Panc1 (cell line): Measurements from ENCODE around the gene FRMD1. TPM values are rescaled to one million over a fixed set of nuclear protein-coding genes. Genes with fewer than 3 reads are reported as not detected.
A peak's percentile ranks its signal among the peaks of the same experiment; 100 is the strongest.

Source experiments
- ATAC-seq: fragments of 200-7000 bp; cut with Tn5 transposase; 2 replicates; pipeline ENCODE4 v1.9.1; 2020; ENCODE audit warnings: mild to moderate bottlenecking, moderate library complexity
- BruUV-seq: library from RNA; stranded (reverse); fragments of 400-500 nt; replicated peaks from 2 replicates; lab custom pipeline; 2021; lab: Mats Ljungman, UMichigan
- CTCF ChIA-PET: fragments of 300-600 bp; sonication (Branson Sonifier 250); formaldehyde crosslinking; loops from one replicate; lab custom pipeline; 2022; ENCODE audit warnings: antibody characterized with exemption; lab: Charles Lee
- POLR2A ChIA-PET: fragments of 300-600 bp; sonication (Branson Sonifier 250); formaldehyde crosslinking; loops from one replicate; lab custom pipeline; 2022; ENCODE audit warnings: antibody characterized with exemption; lab: Charles Lee
- DNase-seq: peaks from one replicate; pipeline ENCODE4 v3.0.0-alpha.2; 2010; ENCODE audit warnings: low read depth, low spot score
- H3K27ac ChIP-seq: 2 replicates; pipeline ENCODE4 v1.5.1; 2011; ENCODE audit warnings: mild to moderate bottlenecking, low read length, inconsistent platforms
- H3K27me3 ChIP-seq: fragments of 200-500 bp; sonication (Bioruptor generic); 2 replicates; pipeline ENCODE4 v1.6.0; 2014; ENCODE audit warnings: low read length, inconsistent platforms; ENCODE audit not compliant: control insufficient read depth, insufficient read depth
- H3K36me3 ChIP-seq: fragments of 200-500 bp; sonication (Bioruptor generic); 2 replicates; pipeline ENCODE4 v1.5.1; 2014; ENCODE audit warnings: inconsistent platforms, mild to moderate bottlenecking, low read length, moderate library complexity; ENCODE audit not compliant: control insufficient read depth, insufficient read depth
- H3K4me1 ChIP-seq: 2 replicates; pipeline ENCODE4 v1.5.1; 2011; ENCODE audit warnings: inconsistent platforms, mild to moderate bottlenecking, low read length, moderate library complexity; ENCODE audit not compliant: control insufficient read depth, insufficient read depth
- H3K4me3 ChIP-seq, 2 experiments: 2 replicates each; pipeline ENCODE4 v1.5.1; 2011 to 2012; ENCODE audit warnings: low read depth in 2 of 2, low read length in 2 of 2, mild to moderate bottlenecking in 2 of 2, inconsistent platforms in 1 of 2, moderate library complexity in 1 of 2
- H3K9me3 ChIP-seq: fragments of 200-500 bp; sonication (Bioruptor generic); 2 replicates; pipeline ENCODE4 v1.5.1; 2014; ENCODE audit warnings: low read depth, mild to moderate bottlenecking, inconsistent platforms, low read length, moderate library complexity; ENCODE audit not compliant: control insufficient read depth, insufficient read depth
- POLR2AphosphoS5 ChIP-seq: IDR thresholded peaks from 2 replicates; pipeline ENCODE4 v1.6.1; 2012; ENCODE audit warnings: mild to moderate bottlenecking, low read depth, low read length, moderate library complexity
- SIN3A ChIP-seq: IDR thresholded peaks from 2 replicates; pipeline ENCODE4 v1.6.1; 2012; ENCODE audit warnings: low read depth, mild to moderate bottlenecking, low read length, moderate library complexity, borderline replicate concordance; ENCODE audit not compliant: insufficient read depth
- TCF7L2 ChIP-seq: IDR thresholded peaks from 2 replicates; pipeline ENCODE4 v1.6.1; 2011; ENCODE audit warnings: mild to moderate bottlenecking, low read depth, low read length, inconsistent platforms
- in situ Hi-C: cut with HindIII; loops from 2 replicates; pipeline ENCODE4 v1.10.0; 2016; ENCODE audit warnings: low sequenced_read_pairs, low pct_unique_long_range_greater_than_20kb
- intact Hi-C: fragments of 100-400 bp; cut with micrococcal nuclease; formaldehyde crosslinking; loops from one replicate; pipeline ENCODE4 v1.10.0; 2022; ENCODE audit not compliant: unreplicated experiment
- total RNA-seq: library from RNA; stranded (reverse); gene quantifications from one replicate; pipeline ENCODE4 v1.2.1, GENCODE V29; 2021; ENCODE audit not compliant: unreplicated experiment
- TF ChIP-seq, protein P1 (sequence below): fragments of 450-650 bp; IDR thresholded peaks from 2 replicates; pipeline ENCODE4 v1.5.1; 2017; ENCODE audit warnings: mild to moderate bottlenecking
- TF ChIP-seq, protein P2 (sequence below), 2 experiments: IDR thresholded peaks; 2 replicates each; pipeline ENCODE4 v1.6.1; 2011 to 2012; ENCODE audit warnings: low read depth in 2 of 2, control low read depth in 1 of 2, low read length in 1 of 2, mild to moderate bottlenecking in 1 of 2, moderate library complexity in 1 of 2; ENCODE audit not compliant: insufficient read depth in 1 of 2

FRMD1 gene
- total RNA-seq, 1 experiment from 2014 or later = 0.15 TPM

DNA sequence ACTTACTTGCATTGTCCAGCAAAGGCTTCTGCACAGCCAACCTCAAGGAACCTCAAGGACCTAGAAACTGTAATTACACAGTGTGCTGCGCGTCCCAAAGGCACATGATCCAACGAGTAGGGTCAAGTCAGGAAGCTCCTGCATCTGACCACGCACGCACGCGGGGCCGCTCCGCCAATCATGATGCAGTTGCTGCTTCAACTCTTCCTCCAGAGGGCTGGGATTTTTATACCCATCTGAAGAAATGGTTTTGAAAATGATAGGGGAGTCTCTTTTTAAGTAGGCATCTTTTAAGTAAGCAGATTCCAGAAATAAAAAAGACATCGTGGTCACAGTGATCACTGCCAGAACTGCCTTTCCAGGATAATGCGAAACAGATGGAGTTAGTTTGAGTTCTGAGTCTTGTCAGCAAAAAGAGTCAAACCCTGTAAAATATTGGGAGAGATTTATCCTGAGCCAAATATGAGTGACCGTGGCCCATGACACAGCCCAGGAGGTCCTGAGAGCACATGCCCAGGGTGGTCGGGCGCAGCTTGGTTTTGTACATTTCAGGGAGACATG, 47.5 kb downstream of the FRMD1 start:
- Histone ChIP-seq H3K27me3 (no peaks in the 10 kb centered on the region), H3K4me3 (no peak overlapping the region), H3K4me1 (peaks cover 25% of the 10 kb centered on the region), H3K36me3 (no peaks in the 10 kb centered on the region), H3K9me3 (no peaks in the 10 kb centered on the region), H3K27ac (peak overlapping the region; percentile 55; the same call in 1 of the 2 replicates)
- ATAC-seq (no peak), DNase-seq (no peak)
- intact Hi-C loops = no loop called here
- no TSS peak for BruUV-seq
- TF ChIP-seq POLR2AphosphoS5 (no peak), SIN3A (no peak), TCF7L2 (no peak)
- TF ChIP-seq, protein P1, sequence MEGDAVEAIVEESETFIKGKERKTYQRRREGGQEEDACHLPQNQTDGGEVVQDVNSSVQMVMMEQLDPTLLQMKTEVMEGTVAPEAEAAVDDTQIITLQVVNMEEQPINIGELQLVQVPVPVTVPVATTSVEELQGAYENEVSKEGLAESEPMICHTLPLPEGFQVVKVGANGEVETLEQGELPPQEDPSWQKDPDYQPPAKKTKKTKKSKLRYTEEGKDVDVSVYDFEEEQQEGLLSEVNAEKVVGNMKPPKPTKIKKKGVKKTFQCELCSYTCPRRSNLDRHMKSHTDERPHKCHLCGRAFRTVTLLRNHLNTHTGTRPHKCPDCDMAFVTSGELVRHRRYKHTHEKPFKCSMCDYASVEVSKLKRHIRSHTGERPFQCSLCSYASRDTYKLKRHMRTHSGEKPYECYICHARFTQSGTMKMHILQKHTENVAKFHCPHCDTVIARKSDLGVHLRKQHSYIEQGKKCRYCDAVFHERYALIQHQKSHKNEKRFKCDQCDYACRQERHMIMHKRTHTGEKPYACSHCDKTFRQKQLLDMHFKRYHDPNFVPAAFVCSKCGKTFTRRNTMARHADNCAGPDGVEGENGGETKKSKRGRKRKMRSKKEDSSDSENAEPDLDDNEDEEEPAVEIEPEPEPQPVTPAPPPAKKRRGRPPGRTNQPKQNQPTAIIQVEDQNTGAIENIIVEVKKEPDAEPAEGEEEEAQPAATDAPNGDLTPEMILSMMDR = no peak
- TF ChIP-seq, protein P2, sequence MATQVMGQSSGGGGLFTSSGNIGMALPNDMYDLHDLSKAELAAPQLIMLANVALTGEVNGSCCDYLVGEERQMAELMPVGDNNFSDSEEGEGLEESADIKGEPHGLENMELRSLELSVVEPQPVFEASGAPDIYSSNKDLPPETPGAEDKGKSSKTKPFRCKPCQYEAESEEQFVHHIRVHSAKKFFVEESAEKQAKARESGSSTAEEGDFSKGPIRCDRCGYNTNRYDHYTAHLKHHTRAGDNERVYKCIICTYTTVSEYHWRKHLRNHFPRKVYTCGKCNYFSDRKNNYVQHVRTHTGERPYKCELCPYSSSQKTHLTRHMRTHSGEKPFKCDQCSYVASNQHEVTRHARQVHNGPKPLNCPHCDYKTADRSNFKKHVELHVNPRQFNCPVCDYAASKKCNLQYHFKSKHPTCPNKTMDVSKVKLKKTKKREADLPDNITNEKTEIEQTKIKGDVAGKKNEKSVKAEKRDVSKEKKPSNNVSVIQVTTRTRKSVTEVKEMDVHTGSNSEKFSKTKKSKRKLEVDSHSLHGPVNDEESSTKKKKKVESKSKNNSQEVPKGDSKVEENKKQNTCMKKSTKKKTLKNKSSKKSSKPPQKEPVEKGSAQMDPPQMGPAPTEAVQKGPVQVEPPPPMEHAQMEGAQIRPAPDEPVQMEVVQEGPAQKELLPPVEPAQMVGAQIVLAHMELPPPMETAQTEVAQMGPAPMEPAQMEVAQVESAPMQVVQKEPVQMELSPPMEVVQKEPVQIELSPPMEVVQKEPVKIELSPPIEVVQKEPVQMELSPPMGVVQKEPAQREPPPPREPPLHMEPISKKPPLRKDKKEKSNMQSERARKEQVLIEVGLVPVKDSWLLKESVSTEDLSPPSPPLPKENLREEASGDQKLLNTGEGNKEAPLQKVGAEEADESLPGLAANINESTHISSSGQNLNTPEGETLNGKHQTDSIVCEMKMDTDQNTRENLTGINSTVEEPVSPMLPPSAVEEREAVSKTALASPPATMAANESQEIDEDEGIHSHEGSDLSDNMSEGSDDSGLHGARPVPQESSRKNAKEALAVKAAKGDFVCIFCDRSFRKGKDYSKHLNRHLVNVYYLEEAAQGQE (IDR thresholded peaks at IDR 0.05; ENCODE audit: insufficient read depth in 1 of 2, low read depth in 2 of 2, low read length in 1 of 2) = no peak
- in situ Hi-C loops = no loop called here
- ChIA-PET POLR2A (no interaction called here), CTCF (no interaction called here)

DNA sequence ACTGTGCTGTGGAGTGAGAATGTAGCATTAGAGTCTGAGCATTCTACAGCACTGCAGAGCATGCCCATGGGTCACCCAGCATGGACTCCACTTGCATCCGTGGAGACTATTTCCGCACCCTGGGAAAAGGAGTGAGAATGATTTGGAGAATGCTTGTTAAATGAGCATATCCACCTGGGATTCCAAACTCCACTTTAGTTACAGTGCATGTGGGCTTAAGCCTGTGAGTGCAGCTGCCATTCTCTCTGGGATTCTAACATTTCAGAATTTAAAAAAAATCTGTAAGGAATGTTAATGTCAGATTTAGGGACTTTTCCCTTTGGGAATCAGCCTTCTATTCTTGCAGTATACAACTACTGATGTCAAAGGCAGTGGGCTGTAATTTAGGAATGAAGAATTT, 48.1 kb downstream of the FRMD1 start:
- intact Hi-C loops = no loop called here
- BruUV-seq = no TSS peak
- DNase-seq = no peak

More for the DNA sequence above, 48.1 kb downstream of the FRMD1 start:
- no peak overlapping the region for H3K4me3 ChIP-seq
- H3K9me3 ChIP-seq = no peaks in the 10 kb centered on the region
- H3K4me1 ChIP-seq = peaks cover 20% of the 10 kb centered on the region
- no peak overlapping the region for H3K27ac ChIP-seq
- H3K27me3 ChIP-seq = no peaks in the 10 kb centered on the region
- POLR2A ChIA-PET = no interaction called here
- ATAC-seq = no peak
- TF ChIP-seq, protein P1 = no peak
- TF ChIP-seq, protein P2 (IDR thresholded peaks at IDR 0.05; ENCODE audit: insufficient read depth in 1 of 2, low read depth in 2 of 2, low read length in 1 of 2) = no peak
- TF ChIP-seq SIN3A (no peak), TCF7L2 (no peak), POLR2AphosphoS5 (no peak)
- in situ Hi-C loops = no loop called here
- CTCF ChIA-PET = no interaction called here
- H3K36me3 ChIP-seq = no peaks in the 10 kb centered on the region
